GM18511 (cell line): Measurements from ENCODE around the gene IPPK.

Experiments
- ATAC-seq: cut with Tn5 transposase; IDR thresholded peaks from one replicate; pipeline ENCODE4 v1.9.1; 2021; ENCODE audit warnings: mild to moderate bottlenecking, moderate library complexity; ENCODE audit not compliant: unreplicated experiment

The IPPK gene

GRCh38 chr9:92658176-92658575 is 11.8 kb downstream of the IPPK start:
- no peak for ATAC-seq

- ATAC-seq, result no peak
These were observed 12.4 kb downstream of the IPPK start for GRCh38 chr9:92657296-92658094.

GRCh38 chr9:92656537-92656925 is 13.4 kb downstream of the IPPK start:
- no peak for ATAC-seq

GRCh38 chr9:92655896-92656536 is 13.9 kb downstream of the IPPK start:
- no peak for ATAC-seq

GRCh38 chr9:92655366-92655765 is 14.6 kb downstream of the IPPK start:
- ATAC-seq, result no peak

GRCh38 chr9:92654481-92655301 is 15.2 kb downstream of the IPPK start:
- ATAC-seq, result no peak

GRCh38 chr9:92652461-92652860 is 17.5 kb downstream of the IPPK start:
- ATAC-seq, result no peak

- ATAC-seq, result no peak
These were observed 18.9 kb downstream of the IPPK start for GRCh38 chr9:92650839-92651621.

GRCh38 chr9:92650296-92650695 is 19.6 kb downstream of the IPPK start:
- ATAC-seq, result no peak

GRCh38 chr9:92649007-92649406 is 20.9 kb downstream of the IPPK start:
- no peak for ATAC-seq

- no peak for ATAC-seq
These were observed 21.4 kb downstream of the IPPK start for GRCh38 chr9:92648474-92648971.

- no peak for ATAC-seq
These were observed 22.1 kb downstream of the IPPK start for GRCh38 chr9:92647671-92648473.

- no peak for ATAC-seq
These were observed 24.9 kb downstream of the IPPK start for GRCh38 chr9:92645041-92645440.

- ATAC-seq, result no peak
These were observed 25.7 kb downstream of the IPPK start for GRCh38 chr9:92644278-92644677.

- no peak for ATAC-seq
These were observed 27.4 kb downstream of the IPPK start for GRCh38 chr9:92642564-92642963.

GRCh38 chr9:92642041-92642451 is 27.9 kb downstream of the IPPK start:
- ATAC-seq, result no peak

GRCh38 chr9:92641092-92641809 is 28.7 kb downstream of the IPPK start:
- ATAC-seq, result no peak

- no peak for ATAC-seq
These were observed 29.4 kb downstream of the IPPK start for GRCh38 chr9:92640398-92641091.
